SK-N-SH treated with all-trans-retinoic acid at 6 μM for 48 hours (cell line): ENCODE results near the gene PLEKHG4B.

ENCODE experiments used
- ATAC-seq: fragments of 200-7000 bp; cut with Tn5 transposase; 3 replicates; pipeline ENCODE4 v1.9.1; 2020; ENCODE audit warnings: mild to moderate bottlenecking, moderate library complexity
- ARNTL ChIP-seq: fragments of 450-650 bp; formaldehyde crosslinking; IDR thresholded peaks from 2 replicates; pipeline ENCODE4 v1.5.0; 2020; ENCODE audit warnings: low read depth, mild to moderate bottlenecking, moderate library complexity, borderline replicate concordance
- BACH2 ChIP-seq: fragments of 250-450 bp; sonication (Bioruptor Pico); IDR thresholded peaks from 2 replicates; pipeline ENCODE4 v1.9.0; 2021; ENCODE audit warnings: mild to moderate bottlenecking, borderline replicate concordance
- CSDC2 ChIP-seq: fragments of 250-450 bp; sonication (Bioruptor Pico); IDR thresholded peaks from 2 replicates; pipeline ENCODE4 v1.5.0; 2020; ENCODE audit warnings: mild to moderate bottlenecking, moderate library complexity
- ESRRG ChIP-seq: fragments of 250-450 bp; sonication (Bioruptor Pico); IDR thresholded peaks from 2 replicates; pipeline ENCODE4 v1.6.1; 2021; ENCODE audit warnings: mild to moderate bottlenecking
- GLIS3 ChIP-seq: fragments of 250-450 bp; sonication (Bioruptor Pico); IDR thresholded peaks from 2 replicates; pipeline ENCODE4 v1.5.0; 2020; ENCODE audit warnings: mild to moderate bottlenecking, moderate library complexity
- ISL1 ChIP-seq: fragments of 250-450 bp; sonication (Bioruptor Pico); IDR thresholded peaks from 2 replicates; pipeline ENCODE4 v2.1.2; 2022; ENCODE audit warnings: mild to moderate bottlenecking, moderate library complexity
- OSR1 ChIP-seq: fragments of 250-450 bp; sonication (Bioruptor Pico); IDR thresholded peaks from 2 replicates; pipeline ENCODE4 v1.8.0; 2022; ENCODE audit warnings: moderate library complexity, mild to moderate bottlenecking, inconsistent platforms
- RARB ChIP-seq: fragments of 250-450 bp; sonication (Bioruptor Pico); IDR thresholded peaks from 2 replicates; pipeline ENCODE4 v1.8.0; 2021; ENCODE audit warnings: mild to moderate bottlenecking, moderate library complexity
- SNAI2 ChIP-seq: fragments of 250-450 bp; sonication (Bioruptor Pico); IDR thresholded peaks from 2 replicates; pipeline ENCODE4 v1.5.0; 2020; ENCODE audit warnings: mild to moderate bottlenecking, moderate library complexity
- TCF4 ChIP-seq: fragments of 250-450 bp; sonication (Bioruptor Pico); IDR thresholded peaks from 2 replicates; pipeline ENCODE4 v1.8.0; 2021; ENCODE audit warnings: mild to moderate bottlenecking, moderate library complexity, borderline replicate concordance
- TSHZ2 ChIP-seq: fragments of 250-450 bp; sonication (Bioruptor Pico); IDR thresholded peaks from 2 replicates; pipeline ENCODE4 v1.5.0; 2020; ENCODE audit warnings: mild to moderate bottlenecking, moderate library complexity
- ZC3H10 ChIP-seq: fragments of 250-450 bp; sonication (Bioruptor Pico); IDR thresholded peaks from 2 replicates; pipeline ENCODE4 v1.5.1; 2021; ENCODE audit warnings: mild to moderate bottlenecking, moderate library complexity
- ZFP3 ChIP-seq: fragments of 250-450 bp; sonication (Bioruptor Pico); IDR thresholded peaks from 2 replicates; pipeline ENCODE4 v1.5.0; 2020; ENCODE audit warnings: mild to moderate bottlenecking, moderate library complexity
- ZFP30 ChIP-seq: fragments of 450-650 bp; formaldehyde crosslinking; IDR thresholded peaks from 2 replicates; pipeline ENCODE4 v1.5.0; 2022; ENCODE audit warnings: mild to moderate bottlenecking, moderate library complexity
- ZNF565 ChIP-seq: fragments of 450-650 bp; formaldehyde crosslinking; conservative IDR thresholded peaks from 2 replicates; pipeline ENCODE4 v1.5.0; 2020; ENCODE audit warnings: low read depth, mild to moderate bottlenecking, moderate library complexity
- ZNF70 ChIP-seq: fragments of 450-650 bp; formaldehyde crosslinking; IDR thresholded peaks from 2 replicates; pipeline ENCODE4 v1.5.0; 2020; ENCODE audit warnings: mild to moderate bottlenecking, moderate library complexity
- ZNF8 ChIP-seq: fragments of 450-650 bp; formaldehyde crosslinking; IDR thresholded peaks from 2 replicates; pipeline ENCODE4 v1.5.0; 2020; ENCODE audit warnings: mild to moderate bottlenecking, moderate library complexity
- TF ChIP-seq, protein P1 (sequence below): fragments of 250-450 bp; sonication (Bioruptor Pico); IDR thresholded peaks from 2 replicates; pipeline ENCODE4 v1.8.0; 2020; ENCODE audit warnings: mild to moderate bottlenecking, moderate library complexity, borderline replicate concordance
- TF ChIP-seq, protein P2 (sequence below): fragments of 250-450 bp; sonication (Bioruptor Pico); IDR thresholded peaks from 2 replicates; pipeline ENCODE4 v1.8.0; 2021; ENCODE audit warnings: low read depth, mild to moderate bottlenecking, moderate library complexity, borderline replicate concordance
- TF ChIP-seq, protein P3 (sequence below): fragments of 250-450 bp; sonication (Bioruptor Pico); IDR thresholded peaks from 2 replicates; pipeline ENCODE4 v1.5.1; 2021; ENCODE audit warnings: mild to moderate bottlenecking, moderate library complexity

Gene PLEKHG4B

DNA sequence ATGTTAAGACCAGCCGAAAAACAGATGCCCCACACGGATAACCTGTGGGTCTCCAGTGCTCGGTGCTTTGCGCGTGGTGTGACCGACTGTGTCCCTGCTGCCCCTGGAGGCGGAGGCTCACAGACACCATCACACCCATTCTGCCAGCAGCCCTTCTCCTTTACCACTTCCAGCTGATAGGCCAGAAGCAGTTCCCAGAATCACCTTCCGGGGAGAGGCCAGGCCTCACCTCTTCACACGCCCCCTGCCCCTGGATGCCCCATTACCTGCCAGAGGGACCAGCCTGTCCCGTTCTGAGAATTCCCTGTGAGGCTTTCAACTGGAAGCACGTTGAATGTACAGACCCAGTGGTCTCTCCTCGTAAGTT, 77.7 kb downstream of the PLEKHG4B start:
- no peak for ATAC-seq
- no peak for TF ChIP-seq TCF4
- TF ChIP-seq ZFP3 (CRISPR knock-in tag), result no peak
- no peak for TF ChIP-seq TSHZ2 (CRISPR knock-in tag)
- TF ChIP-seq, protein P1, sequence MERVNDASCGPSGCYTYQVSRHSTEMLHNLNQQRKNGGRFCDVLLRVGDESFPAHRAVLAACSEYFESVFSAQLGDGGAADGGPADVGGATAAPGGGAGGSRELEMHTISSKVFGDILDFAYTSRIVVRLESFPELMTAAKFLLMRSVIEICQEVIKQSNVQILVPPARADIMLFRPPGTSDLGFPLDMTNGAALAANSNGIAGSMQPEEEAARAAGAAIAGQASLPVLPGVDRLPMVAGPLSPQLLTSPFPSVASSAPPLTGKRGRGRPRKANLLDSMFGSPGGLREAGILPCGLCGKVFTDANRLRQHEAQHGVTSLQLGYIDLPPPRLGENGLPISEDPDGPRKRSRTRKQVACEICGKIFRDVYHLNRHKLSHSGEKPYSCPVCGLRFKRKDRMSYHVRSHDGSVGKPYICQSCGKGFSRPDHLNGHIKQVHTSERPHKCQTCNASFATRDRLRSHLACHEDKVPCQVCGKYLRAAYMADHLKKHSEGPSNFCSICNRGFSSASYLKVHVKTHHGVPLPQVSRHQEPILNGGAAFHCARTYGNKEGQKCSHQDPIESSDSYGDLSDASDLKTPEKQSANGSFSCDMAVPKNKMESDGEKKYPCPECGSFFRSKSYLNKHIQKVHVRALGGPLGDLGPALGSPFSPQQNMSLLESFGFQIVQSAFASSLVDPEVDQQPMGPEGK (CRISPR knock-in tag), result no peak
- TF ChIP-seq RARB (CRISPR knock-in tag), result no peak
- no peak for TF ChIP-seq SNAI2 (CRISPR knock-in tag)
- TF ChIP-seq ZNF565, result no peak
- TF ChIP-seq ARNTL (CRISPR knock-in tag), result no peak
- TF ChIP-seq ISL1 (CRISPR knock-in tag), result no peak
- no peak for TF ChIP-seq CSDC2 (CRISPR knock-in tag)
- TF ChIP-seq ZNF70, result no peak
- TF ChIP-seq ZNF8 (CRISPR knock-in tag), result no peak
- TF ChIP-seq ZFP30 (CRISPR knock-in tag), result no peak
- TF ChIP-seq GLIS3, result no peak

DNA sequence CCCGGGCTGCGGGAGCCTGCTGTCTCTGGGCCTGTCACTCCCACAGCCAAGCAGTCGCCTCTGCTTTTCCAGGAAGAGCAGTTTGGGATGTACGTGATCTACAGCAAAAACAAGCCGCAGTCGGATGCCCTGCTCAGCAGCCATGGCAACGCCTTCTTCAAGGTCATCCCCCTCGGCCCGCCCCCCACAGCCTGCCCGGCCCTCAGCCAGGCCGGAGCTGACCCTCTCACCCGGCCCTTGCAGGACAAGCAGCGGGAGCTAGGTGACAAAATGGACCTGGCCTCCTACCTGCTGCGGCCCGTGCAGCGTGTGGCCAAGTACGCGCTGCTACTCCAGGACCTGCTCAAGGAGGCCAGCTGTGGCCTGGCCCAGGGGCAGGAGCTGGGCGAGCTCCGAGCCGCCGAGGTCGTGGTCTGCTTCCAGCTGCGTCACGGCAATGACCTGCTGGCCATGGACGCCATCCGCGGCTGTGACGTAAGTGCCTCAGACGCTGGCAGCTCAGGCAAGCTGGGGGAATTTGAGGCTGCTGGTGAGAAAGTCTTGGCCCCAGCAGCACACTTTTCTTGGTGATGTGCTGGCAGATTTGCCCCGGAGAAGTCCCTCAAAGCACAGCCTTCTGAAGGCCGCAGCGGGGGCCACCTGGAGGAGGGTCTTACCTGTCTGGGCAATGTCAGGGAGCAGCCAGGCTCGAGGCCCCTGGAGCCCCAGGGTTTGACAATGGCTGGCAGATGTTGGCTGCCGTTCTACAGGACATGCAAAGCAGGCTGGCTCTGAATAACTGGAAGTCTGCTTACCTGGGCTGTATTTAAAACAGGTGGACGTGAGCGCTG, 79.2 kb downstream of the PLEKHG4B start:
- no peak for ATAC-seq

GRCh38 chr5:171801-172331, 79.9 kb downstream of the PLEKHG4B start:
- ATAC-seq, result no peak
- TF ChIP-seq OSR1 (CRISPR knock-in tag), result no peak
- TF ChIP-seq, protein P2, sequence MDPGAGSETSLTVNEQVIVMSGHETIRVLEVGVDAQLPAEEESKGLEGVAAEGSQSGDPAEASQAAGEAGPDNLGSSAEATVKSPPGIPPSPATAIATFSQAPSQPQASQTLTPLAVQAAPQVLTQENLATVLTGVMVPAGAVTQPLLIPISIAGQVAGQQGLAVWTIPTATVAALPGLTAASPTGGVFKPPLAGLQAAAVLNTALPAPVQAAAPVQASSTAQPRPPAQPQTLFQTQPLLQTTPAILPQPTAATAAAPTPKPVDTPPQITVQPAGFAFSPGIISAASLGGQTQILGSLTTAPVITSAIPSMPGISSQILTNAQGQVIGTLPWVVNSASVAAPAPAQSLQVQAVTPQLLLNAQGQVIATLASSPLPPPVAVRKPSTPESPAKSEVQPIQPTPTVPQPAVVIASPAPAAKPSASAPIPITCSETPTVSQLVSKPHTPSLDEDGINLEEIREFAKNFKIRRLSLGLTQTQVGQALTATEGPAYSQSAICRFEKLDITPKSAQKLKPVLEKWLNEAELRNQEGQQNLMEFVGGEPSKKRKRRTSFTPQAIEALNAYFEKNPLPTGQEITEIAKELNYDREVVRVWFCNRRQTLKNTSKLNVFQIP (CRISPR knock-in tag), result no peak
- no peak for TF ChIP-seq ZC3H10 (CRISPR knock-in tag)
- no peak for TF ChIP-seq BACH2 (CRISPR knock-in tag)
- no peak for TF ChIP-seq ZNF70
- no peak for TF ChIP-seq GLIS3

More for the DNA sequence above, 79.2 kb downstream of the PLEKHG4B start:
- TF ChIP-seq ESRRG (CRISPR knock-in tag), result no peak
- TF ChIP-seq, protein P2 (CRISPR knock-in tag), result no peak
- TF ChIP-seq ZNF8 (CRISPR knock-in tag), result no peak
- no peak for TF ChIP-seq GLIS3
- no peak for TF ChIP-seq RARB (CRISPR knock-in tag)
- no peak for TF ChIP-seq ZFP30 (CRISPR knock-in tag)
- TF ChIP-seq, all 23 proteins: peak for 0

DNA sequence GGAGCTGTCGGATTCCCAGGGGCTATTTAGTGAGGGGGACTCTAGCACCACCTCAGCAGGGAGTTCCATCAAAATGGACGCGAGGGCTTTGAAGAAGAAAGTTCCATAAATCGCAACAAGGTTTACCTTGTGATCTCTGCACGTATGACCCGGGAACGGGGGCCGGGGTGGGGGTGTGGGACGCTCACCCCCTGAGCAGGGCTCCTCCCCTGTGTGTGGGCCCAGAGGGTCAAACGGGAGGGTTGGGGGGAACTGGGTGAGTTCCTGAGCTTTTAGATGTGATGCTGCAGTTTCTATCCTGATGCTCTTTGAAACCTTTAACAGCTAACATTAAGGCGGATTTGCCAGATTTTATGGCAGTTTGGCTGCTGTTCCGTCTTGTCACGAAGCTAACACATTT, 80.5 kb downstream of the PLEKHG4B start:
- no peak for ATAC-seq
- TF ChIP-seq, protein P3, sequence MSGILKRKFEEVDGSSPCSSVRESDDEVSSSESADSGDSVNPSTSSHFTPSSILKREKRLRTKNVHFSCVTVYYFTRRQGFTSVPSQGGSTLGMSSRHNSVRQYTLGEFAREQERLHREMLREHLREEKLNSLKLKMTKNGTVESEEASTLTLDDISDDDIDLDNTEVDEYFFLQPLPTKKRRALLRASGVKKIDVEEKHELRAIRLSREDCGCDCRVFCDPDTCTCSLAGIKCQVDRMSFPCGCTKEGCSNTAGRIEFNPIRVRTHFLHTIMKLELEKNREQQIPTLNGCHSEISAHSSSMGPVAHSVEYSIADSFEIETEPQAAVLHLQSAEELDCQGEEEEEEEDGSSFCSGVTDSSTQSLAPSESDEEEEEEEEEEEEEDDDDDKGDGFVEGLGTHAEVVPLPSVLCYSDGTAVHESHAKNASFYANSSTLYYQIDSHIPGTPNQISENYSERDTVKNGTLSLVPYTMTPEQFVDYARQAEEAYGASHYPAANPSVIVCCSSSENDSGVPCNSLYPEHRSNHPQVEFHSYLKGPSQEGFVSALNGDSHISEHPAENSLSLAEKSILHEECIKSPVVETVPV, result no peak
- TF ChIP-seq ZFP3 (CRISPR knock-in tag), result no peak
- TF ChIP-seq, protein P2 (CRISPR knock-in tag), result no peak
- TF ChIP-seq ZFP30 (CRISPR knock-in tag), result no peak
- no peak for TF ChIP-seq ZNF565
- no peak for TF ChIP-seq ESRRG (CRISPR knock-in tag)
